NCI-H128 (cell line): ENCODE results near the gene ULK3.

Experiments
- DNase-seq: peaks from one replicate; lab custom pipeline; 2025; ENCODE audit not compliant: unreplicated experiment; lab: John Stamatoyannopoulos, UW

ULK3 gene

DNA sequence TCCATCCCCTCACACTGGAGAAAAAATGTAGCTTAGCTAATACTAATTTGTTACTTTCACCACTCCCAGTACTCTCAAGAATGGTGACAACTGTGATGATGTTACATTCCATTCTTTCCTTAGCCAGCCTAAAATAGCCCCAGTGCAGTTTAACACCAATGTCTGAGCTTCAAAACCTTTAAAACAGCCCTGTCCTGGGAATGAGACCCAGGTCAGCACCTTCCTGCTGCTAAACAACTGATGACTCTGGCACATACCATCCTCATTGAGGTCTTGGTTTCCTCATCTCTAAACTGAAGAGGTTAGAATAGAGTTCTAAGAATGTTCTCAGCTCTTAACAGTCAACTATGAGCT, 26.4 kb upstream of the ULK3 start:
- no peak for DNase-seq

DNA sequence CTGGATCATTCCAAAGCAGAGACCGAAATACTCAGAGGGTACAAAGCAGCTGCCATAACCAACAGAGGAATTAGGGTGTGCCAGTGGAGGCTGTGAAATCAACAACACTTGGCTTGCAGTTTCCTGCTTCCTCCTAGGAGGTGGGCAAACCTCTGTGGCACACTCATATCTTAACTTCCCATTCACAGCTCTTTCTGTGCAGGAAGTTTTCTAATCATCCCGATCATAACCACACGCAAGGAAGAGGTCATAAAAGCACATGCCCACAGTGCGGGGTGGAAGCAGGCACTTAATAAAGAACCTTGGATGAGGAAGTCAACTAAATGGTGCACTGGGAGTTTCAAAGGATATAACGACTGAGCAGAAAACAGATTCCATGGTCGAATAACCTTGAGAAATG, 25.1 kb upstream of the ULK3 start:
- no peak for DNase-seq

DNA sequence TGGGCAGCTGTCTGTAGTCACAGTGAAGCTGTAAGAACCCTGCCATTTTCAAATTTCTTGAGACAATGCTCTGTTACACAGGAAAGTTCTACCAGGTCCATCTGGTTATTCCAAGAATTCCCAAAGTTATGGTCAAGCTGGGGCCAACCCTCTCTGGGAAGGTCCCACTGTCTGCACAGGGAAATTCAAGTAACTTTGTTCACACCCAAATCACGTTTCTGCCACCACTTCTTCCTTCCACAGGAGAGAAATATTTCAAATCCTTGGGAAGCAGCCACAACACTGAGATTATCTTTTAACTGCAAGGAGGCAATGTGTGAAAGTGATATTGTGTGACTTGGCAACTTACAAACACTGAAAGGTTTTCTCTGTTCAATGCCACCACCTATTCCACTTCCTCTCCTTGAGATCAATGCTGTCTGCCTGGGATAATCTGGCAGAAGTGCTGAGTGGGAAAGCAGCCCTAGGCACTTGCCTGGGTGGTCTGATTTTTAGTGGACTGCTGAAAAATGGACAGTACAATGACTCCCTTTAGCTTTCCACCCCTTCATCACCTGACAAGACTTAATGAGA, 24.6 kb upstream of the ULK3 start:
- DNase-seq = no peak

DNA sequence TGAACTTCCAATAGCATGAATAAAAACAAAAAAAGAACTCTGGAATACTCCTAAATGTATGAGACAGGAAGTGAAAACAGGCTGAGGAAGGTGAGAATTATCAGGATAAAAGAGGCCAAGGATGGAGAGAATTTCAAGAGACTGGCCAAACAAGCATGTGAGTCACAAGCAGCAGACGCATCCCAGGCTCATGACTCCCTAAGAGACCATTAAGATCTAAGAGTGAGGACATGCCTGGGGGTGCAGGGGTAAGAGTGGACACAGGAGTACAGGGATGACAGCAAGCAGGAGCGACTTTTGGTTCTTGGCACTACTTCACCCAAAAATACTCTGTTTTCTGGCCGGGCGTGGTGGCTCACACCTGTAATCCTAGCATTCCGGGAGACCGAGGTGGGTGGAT, 23.1 kb upstream of the ULK3 start:
- DNase-seq = no peak

DNA sequence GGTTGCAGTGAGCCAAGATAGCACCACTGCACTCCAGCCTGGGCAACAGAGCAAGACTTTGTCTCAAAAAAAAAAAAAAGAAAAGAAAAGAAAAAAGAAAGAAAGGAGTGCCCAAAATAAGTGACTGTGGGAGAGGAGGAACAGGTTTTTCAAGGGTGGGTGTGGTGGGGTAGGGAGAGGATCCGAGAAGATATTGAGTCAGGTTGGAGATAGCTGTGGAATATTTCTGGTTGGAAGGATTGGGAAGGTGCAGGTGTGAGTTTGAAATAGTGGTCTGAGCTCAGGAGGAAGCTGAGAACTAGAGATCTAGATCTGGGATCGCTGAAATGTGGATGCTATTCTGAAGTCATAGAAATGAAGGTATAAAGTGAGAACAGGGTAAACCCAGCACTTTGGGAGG, 22.4 kb upstream of the ULK3 start:
- no peak for DNase-seq

DNA sequence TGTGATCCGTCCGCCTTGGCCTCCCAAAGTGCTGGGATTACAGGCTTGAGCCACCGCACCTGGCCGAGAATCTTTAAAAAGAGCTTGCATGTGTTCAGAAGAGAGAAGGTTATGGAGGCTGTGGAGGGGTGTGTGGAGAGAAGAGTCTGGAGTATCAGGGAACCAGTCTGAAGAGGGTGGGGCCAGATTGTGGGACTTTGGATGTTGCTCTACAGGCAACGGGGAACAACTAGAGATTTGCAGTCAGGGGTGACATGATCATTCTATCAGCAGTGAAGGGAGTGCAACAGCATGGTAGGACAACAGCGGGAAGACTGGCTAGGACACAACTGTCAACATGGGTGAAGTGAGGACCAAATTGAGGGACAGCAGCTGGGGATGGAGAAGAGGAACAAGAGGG, 21.3 kb upstream of the ULK3 start:
- no peak for DNase-seq

DNA sequence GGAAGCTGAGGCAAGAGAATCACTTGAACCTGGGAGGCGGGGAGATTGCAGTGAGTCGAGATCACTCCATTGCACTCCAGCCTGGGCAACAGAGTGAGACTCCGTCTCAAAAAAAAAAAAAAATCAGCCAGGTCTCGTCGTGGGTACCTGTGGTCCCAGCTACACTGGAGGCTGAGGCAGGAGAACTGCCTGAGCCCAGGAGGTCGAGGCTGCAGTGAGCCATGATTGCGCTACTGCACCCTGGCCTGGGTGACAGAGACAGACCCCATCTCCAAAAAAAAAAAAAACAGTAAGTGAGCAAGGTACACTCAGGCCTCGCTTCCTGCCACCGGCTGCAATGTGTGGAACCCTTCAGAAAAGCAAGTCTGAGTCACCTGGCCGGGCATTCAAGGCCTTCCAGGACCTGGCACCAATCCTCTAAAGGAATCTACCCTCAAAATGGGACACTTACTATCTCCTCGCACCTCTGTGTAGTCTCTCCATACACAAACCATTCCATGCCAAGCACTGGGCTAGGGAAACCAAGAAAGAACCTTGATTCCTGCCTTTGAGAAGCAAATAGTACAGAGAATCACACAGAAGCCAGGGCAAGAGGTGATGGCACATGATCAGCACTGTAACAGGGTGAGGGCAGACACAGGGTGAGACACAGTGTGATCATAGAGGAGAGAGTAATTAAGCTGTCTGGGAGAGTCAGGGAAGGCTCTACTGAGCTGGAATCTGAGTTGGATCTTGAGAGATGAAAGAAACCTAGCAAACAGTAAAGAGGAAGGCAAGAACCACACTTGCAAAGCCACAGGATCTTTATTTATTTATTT, 20.5 kb upstream of the ULK3 start:
- no peak for DNase-seq

DNA sequence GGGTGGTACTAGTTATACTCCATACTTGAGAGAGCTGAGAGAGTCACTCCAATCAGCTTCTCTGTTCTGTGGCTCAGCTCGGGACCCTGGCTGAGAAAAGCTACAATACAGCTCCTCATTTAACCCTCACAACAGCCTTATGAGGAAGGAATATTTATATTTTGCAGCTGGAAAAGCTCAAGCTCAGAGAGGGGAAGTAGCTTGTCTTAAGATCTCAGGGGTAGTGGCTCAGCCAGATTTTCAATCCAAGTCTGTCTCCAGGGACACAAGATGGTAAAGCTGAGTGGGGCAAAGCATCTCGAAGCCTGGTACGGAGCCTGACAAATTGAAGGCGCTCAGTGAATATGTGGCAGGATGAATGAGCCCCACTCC, 15.4 kb upstream of the ULK3 start:
- DNase-seq = no peak

DNA sequence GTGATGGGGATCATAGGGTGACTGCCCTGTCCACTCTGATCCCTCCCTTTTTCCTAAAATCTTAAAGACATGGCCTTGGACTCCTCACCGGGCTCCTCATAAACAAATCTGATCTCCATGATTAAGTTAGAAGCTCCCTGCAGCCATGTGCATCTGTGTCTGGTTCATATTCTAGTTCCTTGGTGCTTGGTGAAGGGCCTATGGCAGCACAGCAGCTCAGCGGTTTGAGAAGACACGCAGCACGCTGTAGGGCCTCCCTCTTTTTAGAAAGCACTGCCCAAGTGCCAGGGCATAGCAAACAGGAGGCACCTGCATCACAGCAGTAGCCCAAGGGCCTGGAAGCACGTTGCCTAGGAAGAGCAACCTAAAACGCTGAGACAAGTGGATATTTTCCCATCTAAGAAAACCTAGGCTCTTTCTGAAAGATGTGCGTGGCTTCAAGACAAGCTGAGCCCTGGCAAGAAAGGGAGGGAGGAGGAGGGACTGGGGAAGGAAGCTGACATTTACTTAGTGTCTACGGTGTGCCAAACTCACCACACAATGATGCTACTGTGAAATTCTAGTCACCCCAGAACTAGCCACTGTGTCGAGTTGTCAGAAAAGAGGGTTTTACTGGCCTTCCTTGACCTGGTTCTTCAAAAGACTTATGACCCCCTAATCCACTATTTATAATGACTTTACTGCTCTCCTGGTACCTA, 14.9 kb upstream of the ULK3 start:
- no peak for DNase-seq

DNA sequence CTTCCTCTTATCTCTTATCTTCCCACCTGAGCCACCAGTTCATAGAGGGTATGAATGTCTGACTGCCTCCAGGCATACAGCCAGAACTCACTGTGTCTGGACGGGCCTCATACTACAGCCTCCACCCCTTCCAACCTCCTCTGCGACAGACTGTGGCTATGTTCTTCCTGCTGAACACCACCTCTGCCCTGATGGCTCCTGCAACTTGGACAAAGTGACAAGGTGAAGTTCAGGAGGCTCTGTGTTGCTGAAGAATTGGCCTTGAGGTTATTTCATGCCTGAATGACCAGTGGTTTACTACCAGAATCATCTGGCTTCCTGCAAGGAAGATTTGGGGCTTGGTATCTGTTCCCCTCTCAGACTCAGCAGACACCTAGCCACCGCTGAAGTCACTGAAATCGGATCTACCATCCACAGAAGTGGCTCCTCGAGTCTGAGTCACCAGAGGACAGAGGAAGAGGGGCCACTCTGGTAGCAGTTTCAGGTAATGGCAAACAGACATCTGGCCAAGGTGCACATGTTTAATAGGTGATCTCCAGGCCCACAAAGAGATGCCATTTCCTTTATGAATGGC, 14.2 kb upstream of the ULK3 start:
- no peak for DNase-seq

DNA sequence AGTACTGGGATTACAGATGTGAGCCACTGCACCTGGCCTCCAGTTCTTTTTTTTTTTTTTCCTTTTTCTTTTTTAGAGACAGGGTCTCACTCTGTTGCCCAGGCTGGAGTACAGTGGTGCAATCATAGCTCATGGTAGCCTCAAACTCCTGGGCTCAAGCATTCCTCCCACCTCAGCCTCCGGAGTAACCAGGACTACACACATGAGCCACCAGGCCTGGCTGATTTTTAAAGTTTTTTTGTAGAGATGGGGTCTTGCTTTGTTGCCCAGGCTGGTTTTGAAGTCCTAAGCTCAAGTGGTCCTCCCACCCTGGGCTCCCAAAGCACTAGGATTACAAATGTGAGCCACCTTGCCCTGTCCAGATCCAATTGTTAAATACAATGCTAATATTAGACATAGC, 13.6 kb upstream of the ULK3 start:
- DNase-seq = no peak

DNA sequence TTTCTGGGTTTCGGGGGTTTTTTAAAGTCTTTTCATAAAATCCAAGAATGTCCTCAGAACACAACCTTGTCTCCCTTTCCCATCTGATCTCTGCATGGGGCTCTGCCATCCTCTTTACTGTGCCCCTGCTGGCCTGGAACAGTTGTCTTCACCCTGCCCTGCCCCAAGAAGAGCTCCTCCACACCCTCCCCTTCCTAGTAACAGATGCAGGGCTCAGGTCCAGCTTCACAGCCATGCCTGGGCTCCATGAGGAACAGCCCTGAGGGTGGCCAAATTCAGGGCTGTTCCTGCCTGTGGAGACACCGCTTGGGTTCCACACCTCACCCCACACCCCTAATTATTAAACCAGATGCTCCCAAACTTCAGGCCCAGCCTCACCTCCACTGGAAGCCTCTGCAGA, 12.9 kb upstream of the ULK3 start:
- DNase-seq = no peak

DNA sequence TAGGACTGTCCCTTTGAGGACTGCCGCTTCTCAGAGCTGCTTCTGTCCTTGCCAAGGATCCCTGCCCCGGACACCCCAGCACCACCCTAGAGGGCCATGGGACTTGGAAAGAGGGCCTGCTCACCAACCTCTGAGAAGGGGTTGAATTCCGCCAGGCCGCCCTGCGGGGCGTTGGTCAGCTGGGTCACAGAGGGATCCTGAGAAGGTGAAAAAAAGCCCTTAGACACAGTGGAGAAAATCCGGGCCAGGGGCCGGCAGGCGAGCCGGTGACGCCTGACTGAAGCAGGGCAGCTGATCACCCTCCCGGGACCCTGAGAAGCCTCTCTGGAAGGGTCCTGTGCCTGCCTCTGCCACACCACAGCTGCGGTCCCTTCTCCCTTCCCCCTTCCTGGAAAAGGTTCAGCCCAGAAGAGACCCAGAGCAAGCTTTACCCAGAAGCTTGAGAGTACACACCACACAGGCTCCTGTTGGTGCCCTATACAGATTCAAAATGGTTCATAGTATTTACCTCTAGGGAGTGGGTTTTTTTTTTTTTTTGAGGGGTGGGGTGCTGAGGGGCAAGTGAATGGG, 11.6 kb upstream of the ULK3 start:
- DNase-seq = no peak

DNA sequence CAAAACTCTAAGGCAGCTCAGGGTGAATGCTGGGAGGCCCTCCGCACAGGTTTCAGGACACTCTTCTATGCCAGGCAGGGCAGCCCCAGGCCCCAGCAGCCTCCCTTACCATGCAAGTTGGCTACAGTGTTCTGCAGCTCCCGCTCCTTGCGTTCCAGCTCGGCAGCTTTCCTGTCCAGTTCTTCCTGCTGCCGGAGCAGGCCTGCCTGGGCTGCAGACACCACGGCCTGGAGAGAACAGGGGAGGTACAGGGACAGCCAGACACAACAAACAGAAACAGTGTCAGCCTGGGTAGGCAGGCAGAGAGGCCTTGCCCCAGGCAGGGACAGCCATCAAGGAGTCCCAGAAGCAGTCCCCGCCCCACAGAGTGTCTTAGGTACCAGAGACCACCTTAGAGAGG, 9.0 kb upstream of the ULK3 start:
- DNase-seq = no peak

DNA sequence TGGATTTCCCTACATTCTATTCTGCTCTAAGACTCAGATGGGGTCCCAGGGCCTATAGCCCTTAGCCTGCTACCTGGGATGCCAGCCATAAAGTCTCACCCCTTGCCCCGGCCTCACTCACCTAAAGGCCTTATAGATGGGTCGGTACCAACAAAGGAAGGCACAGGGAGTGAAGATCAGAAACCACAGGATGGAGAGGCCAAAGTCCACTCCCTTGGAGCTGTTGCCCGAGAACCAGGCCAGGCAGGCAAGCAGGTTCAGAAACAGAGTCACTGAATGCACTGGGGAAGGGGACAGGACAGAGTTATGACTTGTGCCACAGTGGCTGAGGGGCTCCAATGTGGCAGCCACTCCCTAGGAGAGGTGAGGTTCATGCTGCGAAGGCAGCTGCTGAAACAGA, 7.4 kb upstream of the ULK3 start:
- DNase-seq = no peak

DNA sequence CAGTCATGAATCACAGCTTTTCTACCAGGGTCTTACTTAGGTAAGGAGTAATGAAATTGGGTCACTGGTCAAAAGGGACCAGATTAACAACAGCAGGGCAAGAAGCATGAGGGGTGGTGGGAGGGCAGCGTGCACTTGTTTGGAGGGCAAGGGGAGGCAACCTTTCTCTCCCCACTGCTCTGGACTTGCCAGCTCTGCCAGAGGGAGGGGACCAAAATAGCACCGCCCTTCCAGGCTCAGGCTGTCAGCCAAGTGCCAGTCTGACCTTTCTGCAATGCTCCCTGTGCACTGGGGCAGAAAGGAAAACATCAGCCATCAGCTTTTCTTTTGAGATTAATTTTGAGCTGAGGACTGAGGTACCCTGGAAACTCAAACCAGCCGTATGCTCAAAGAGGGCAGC, 4.5 kb upstream of the ULK3 start:
- no peak for DNase-seq

DNA sequence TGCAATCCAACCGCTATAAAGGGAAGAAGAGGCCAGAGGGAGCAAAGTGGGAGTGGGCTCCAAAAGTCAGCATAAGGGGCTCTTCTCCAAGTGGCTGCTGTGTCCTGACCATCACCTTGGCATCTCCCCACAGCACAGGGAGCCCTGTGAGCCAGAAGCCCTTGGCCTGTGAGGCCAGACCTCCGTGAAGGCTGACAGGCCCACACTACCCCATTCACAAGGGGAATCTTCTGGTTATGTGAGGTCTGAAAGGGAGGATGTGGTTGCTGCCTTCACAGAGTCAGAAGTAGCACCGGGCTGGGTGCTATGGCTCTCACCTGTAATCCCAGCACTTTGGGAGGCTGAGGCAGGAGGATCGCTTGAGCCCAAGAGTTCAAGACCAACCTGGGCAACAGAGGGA, 2.6 kb upstream of the ULK3 start:
- no peak for DNase-seq

DNA sequence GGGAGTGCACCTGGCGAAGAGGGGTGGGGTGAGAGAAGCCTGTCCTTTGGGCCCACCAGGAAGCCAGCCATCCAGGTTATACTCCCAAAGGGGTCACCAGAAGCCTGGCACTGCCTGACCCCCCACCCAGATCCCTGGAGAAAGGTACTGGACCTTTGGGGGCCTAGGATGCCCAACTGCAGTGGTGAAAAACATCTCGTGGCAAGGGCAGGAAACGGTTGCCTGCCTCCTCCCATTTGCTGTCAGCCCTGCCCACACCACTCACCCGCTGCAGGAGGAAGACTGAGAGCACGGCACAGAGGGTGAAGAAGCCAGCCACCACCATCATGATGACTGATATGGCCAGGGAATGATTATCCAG, 2.2 kb upstream of the ULK3 start:
- DNase-seq = no peak

DNA sequence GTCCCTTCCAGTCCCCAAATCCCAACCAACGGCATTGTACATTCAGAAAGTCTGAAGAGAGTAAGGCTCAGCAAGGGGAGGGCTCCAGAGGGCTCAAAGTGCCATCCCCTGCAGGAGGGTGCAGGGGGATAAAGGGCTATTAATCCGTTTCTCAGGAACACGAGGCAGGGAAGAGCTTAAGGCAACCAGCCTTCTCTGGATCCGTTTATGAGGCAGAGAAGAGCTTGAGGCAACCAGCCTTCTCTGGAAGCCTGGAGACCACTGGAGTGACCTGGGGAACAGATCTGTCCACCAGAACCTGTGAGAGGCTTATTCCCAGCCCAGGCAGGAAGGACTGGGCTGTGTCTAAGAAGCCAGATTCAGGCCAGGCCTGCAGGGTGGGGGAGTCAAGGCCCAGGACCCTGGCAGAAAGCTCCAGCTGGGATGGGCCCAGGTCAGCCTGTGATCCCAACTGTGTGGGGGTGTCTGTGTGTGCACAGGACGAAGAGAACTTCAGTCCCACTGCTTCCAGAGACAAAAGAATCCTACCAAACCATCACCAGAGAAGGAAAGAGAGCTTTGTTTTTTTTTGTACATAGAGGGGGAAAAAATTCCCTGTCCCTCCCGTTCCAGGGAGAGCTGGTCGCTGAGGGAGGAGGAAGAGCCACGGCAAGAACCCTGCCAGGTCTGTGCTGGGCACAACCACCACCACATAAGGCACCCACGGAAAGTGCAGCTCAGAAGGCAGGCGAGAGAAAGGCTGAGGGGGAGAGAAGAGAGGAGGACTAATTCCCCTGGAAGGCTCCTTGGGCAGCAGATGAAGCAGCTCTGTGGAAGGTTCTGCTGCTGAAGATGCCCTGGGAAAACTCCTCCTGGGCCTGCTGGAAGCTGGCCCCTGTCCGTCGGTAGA, 1.6 kb upstream of the ULK3 start:
- DNase-seq = no peak

DNA sequence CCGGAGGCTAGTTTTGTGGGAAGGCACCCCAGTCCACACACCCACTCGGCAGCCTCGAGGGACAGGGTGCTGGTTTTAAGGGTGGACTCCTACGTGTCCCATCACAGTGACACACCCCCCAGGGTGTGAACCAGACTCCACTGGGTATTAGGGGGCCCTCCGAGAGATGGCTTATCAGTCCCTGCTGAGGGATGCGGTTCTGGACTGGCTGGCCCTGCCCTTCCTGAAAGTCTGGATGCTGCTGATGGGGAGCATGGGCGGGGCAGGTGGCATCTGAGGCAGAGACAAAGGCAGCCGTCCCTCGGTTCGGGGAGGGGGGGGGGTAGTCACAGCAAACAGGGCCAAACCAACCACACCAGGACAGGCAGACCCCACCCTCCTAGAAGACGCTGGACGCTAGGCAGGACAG, 939 bp upstream of the ULK3 start:
- no peak for DNase-seq

DNA sequence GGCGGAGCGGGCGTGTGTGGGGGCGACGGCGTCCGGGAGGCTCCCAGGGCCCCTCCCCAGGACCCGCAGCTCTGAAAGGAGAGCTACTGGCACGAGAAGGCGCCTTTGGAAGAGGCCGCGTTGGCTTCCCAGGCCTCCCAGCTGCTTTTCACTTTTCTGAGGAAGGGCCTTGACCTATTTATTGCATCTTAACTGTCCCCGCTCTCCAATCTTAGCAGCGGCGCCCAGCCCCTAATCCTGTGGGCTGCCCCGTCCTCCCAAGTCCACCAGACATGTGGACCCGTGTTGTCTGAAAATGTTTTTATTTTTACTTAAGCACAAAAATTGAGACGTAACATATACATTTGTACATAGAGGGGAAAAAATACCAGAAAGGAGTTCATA, 481 bp upstream of the ULK3 start:
- no peak for DNase-seq
